GM18507 (cell line): ENCODE measurements around the gene ADORA1.

Experiments used
- DNase-seq: peaks from one replicate; pipeline ENCODE4 v3.0.0; 2011; ENCODE audit warnings: low read depth; ENCODE audit not compliant: insufficient read length; ENCODE audit errors: extremely low spot score
- FAIRE-seq: peaks from 2 replicates; lab custom pipeline; 2011; peaks lifted over from hg19 to GRCh38; lab: Jason Lieb, UNC

ADORA1 gene

DNA sequence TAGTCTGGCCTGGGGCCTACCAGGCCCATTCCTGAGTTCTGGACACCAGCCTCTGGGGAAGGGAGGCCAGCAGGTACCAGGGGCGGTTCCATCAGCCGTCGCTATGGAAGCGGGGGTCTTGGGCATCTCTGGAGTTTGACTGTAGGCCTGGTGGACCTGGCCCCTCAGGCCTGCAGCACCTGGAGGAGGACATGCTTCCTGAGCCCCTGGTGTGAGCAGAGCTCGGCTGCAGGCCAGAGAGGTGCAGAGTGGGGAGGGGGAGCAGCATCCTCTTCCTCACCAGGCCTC lies 40.3 kb downstream of the ADORA1 start:
- DNase-seq (no peak), FAIRE-seq (no peak)

DNA sequence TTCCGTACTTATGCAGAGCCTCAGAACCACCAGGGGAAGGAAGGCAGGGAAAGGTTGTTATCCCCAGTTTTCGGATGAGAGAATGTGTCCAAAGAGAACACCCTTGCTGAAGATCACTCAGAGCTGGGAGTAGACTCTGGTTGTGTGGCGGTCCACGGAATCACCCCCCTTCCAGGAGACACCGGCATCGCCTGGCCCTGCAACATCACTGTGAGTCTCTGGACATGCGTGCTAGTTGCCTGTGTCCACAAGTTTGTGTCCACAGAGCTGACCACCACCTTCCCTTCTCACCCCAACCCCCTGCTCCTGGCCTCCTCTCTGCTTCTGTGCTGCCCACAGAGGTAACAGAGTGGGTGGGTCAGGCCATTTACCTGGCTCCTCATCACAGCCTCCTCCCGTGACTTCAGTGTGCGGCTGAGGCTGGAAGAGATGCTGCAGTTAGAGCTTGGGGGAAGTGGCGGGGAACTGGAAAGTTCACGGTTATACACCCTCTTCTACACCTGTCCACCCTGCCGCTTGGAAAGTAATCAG lies 40.8 kb downstream of the ADORA1 start:
- FAIRE-seq (no peak), DNase-seq (no peak)

DNA sequence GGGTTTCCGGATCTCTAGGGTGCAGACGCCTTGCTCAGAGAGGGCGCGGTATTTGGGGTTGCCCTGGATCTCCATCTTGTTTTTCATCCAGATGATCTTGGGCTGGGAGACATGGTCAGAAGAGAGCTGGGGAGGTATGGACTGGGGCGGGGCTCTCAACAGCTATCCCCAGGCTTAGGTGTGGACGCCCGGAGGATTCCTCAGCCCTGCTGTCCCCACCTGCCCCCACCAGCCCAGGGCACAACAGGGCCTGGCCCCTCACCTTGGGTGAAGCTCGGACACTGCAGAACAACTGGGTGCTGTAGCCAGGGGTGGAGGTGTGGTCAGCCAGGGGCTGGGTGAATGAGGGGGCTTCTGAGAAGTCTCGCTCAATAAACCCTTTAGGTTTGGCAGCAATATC lies 41.5 kb downstream of the ADORA1 start:
- no peak for FAIRE-seq
- DNase-seq = no peak

DNA sequence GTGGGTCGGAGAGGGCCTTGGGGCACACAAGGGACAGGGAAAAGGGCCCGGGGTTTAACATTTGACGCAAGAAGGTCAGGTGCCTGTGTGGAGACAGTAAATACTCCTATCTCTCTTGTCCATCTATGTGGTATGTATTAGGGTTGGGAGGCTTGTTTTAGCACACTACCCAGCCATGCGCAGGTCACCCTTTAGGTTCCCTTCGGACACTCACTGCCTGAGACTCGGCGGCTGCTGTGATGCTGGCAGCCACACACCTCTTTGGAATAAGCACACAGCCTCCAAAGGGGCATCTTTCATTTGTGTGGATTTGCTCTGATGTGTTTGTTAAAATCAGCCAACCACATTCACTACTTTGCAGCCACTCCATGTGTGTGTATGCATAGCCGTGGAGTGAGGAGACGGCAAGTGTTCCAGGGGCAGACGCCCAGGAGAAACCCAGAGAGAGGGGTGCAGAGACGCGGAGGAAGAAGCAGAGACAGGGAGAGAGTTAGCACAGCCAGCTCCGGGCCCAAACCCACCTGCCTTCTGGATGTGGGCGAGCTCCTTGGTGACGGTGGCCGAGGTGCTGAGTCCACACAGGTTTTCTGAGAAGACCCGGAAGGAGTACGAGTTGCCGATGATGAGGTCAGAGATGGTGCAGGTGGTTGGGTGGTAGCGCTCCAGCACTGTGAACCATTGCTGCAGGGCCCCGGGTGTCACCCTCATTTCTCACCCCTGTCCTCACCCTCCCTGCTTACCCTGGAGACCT lies 42.4 kb downstream of the ADORA1 start:
- DNase-seq (no peak), FAIRE-seq (no peak)

DNA sequence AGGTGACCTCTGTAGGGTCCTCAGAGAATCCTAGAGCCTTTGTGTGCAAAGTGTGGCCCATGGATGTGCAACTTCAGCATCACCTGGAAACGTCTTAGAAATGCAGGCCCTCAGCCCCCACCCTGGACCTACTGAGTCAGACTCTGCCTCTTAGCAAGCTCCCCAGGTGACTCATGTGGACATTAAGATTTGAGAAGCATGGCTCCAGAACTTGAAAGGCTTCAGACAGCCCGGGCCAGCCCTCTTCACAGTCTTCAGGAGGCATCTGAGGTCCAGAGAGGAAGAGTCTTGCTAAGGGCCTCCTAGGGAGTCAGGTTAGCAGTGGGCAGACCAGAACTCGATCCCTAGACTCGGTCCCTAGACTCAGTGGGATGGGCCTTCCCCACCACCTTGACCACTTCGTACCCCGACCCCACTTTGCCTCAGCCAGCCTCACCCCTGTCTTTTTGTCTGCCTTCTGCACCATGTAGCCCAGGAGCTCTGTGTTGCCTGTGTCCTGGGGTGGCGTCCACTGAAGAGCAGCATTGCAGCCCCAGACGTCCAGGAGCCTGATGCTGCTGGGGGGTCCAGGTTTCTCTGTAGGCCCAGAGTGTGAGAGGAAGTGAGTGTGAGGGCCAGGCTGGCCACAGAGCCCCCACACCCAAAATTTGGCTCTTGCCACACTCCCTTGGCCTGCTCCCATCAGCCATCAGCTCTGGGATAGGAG lies 43.3 kb downstream of the ADORA1 start:
- DNase-seq = no peak
- no peak for FAIRE-seq

GRCh38 chr1:203171341-203172183 lies 44.0 kb downstream of the ADORA1 start:
- DNase-seq (no peak), FAIRE-seq (no peak)

DNA sequence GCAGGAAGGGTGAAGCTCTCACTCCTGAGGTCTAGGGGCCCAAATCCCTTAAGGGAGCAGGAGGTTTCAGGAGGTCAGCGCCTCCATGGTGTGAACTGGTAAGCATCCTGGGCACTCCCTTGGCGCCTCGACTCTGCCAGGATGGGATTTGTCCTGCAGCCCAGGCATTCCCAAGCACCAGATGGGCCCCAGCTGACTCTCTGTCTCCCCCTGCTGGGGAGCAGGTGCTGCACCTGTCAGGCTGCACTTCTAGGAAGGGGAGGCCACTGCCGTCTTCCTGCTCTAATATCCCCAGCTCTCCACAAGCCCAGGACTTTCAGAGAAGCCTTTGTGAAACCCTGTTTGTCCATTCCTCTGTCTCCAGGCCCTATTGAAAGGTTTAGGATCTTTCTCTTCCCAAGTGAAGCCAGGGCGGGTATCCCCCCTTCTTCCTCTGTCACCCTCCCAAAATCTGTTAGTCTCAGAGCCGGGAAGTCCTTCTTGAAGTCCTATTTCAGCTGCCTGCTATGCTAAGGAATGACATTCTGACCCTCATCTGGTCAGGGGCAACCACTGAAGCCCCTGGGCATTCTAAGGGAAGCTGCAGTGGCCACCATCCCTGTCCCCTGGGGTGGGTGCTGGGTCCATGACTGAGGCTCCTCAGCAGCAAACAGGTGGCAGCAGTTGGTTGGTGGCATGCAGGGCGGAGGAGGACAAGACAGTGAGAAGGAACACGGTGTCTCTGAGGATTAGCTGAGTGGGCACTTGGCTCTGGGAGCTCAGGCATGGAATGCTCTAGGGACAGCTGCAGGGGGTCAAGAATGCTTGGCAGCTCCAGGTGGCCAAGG lies 44.9 kb downstream of the ADORA1 start:
- peak; percentile 54 for DNase-seq

GRCh38 chr1:203173011-203173555 lies 45.6 kb downstream of the ADORA1 start:
- FAIRE-seq (no peak), DNase-seq (no peak)

More for the DNA sequence above, 44.9 kb downstream of the ADORA1 start:
- peak; percentile 67 for FAIRE-seq

- DNase-seq (peak; percentile 81), FAIRE-seq (peak; percentile 96)
These were observed 46.0 kb downstream of the ADORA1 start for GRCh38 chr1:203173566-203173965.

GRCh38 chr1:203174324-203174985 lies 46.9 kb downstream of the ADORA1 start:
- no peak for FAIRE-seq
- DNase-seq = no peak

DNA sequence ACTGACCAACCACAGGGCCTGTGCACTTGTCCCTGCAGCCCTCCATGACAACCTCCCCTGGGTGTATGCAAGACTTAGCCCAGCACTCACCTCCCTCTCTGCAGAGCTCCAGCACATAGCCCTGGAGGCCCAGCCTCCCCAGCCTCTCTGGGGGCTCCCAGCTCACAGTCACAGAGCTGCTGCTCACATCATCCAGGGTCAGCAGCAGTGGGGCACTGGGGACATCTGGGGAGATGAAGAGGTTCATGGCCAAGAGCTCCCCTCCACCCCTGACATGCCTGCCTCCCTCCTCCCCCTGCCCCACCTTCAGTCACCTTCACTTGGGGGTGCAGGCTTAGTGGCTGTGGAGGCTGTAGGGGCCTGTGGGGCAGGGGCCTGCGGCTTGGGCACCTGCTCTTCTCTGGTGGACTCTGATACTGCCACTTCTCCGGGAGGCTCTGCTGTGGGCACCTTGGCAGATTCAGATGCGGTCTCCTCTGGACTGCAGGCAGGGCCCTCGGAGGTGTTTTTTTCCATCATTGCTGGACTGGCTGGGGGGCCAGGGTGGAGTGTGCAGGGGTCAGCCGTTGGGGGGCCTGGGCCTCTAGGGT lies 47.8 kb downstream of the ADORA1 start, which contains the start of gene MYBPH:
MYBPH (minus strand) TSS at position 590 of the 590 bp plus-strand sequence; CDS start at position 519, 71 bp downstream.
- FAIRE-seq (no peak), DNase-seq (no peak)

GRCh38 chr1:203175827-203176241 lies 48.3 kb downstream of the ADORA1 start:
- DNase-seq (no peak), FAIRE-seq (peak; percentile 5)

DNA sequence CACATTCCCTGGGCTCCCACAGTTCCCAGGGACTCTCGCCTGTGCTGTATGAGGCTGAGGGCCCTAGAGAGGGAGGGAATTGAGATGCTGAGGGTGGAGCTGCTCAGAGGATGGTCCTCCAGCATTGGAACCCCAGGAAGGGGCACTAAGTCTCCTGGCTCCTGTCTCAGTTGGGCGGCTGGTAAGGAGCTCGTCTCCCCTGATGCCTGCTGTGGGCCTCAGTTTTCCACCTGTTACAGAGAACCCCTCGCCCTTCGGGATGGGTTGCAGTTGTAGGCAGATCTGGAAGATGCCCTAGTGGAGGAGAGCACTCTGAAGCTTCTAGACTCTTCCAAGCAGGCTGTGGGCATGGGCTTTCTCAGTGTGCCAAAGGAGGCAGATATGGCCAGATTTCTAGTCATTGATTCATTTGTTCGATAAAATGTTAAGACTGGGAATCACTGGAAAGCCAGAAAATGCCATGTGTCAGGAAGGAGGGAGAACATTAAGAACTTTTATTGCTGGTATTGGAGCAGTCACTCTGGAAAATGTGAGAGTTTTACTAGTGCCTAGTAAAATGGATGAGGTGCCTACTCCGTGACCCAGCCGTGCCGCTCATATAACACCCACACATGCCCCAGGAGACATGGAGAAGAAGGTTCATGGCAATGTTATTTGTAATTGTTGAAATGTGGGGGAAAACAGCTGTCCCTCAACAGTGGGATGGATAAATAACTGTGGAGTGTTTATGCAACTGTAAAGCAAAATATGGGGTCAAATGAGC lies 48.9 kb downstream of the ADORA1 start:
- no peak for DNase-seq
- no peak for FAIRE-seq

GRCh38 chr1:203177036-203177405 lies 49.5 kb downstream of the ADORA1 start:
- DNase-seq = no peak
- FAIRE-seq = no peak

- no peak for FAIRE-seq
- DNase-seq = no peak
These were observed 50.0 kb downstream of the ADORA1 start for GRCh38 chr1:203177470-203178039.

- DNase-seq (no peak), FAIRE-seq (no peak)
These were observed 50.6 kb downstream of the ADORA1 start for GRCh38 chr1:203178083-203178482.
